ENCODE data around the gene GADD45G. TPM values are rescaled to one million over a fixed set of nuclear protein-coding genes. Genes with fewer than 3 reads are reported as not detected.

GADD45G gene
- total and polyA plus RNA-seq, 2 experiments from 2014 or later: 12.7 to 24.1 TPM

- H3K4me1 Mint-ChIP-seq: peaks cover 16% of the 10 kb centered on the region
- Histone ChIP-seq H3K27me3 (ENCODE audit: insufficient read depth) (no peaks in the 10 kb centered on the region), H3K4me3 (no peak overlapping the region), H4K20me1 (replicated peaks; ENCODE audit: insufficient read depth) (no peaks in the 10 kb centered on the region), H3K79me2 (replicated peaks; ENCODE audit: insufficient read depth) (no peaks in the 10 kb centered on the region), H3K9me2 (ENCODE audit: insufficient read depth) (no peaks in the 10 kb centered on the region), H3F3A (replicated peaks; ENCODE audit: low read depth) (no peaks in the 10 kb centered on the region), H3K36me3 (ENCODE audit: insufficient read depth) (no peaks in the 10 kb centered on the region), H3K4me1 (ENCODE audit: insufficient read depth) (0 out of 2 replicates have a peak, but pooled peaks cover 6% of the 10 kb centered on the region), H2AFZ (peak overlapping the region; percentile 23; the same call in 1 of the 2 replicates), H3K27ac (ENCODE audit: low read depth) (no peak overlapping the region), H3K4me2 (no peak overlapping the region)
- peaks cover 13% of the 10 kb centered on the region for H3K27me3 Mint-ChIP-seq (ENCODE audit: insufficient read depth, low read depth, poor library complexity)
- DNase-seq (ENCODE audit: low spot score) (no peak), ATAC-seq (no peak)
- TF ChIP-seq ZNF331 (CRISPR knock-in tag; IDR thresholded peaks at IDR 0.05; ENCODE audit: low read depth) (no peak), REST (IDR thresholded peaks at IDR 0.05; ENCODE audit: unreplicated experiment) (no peak), EZH2 (IDR thresholded peaks at IDR 0.05; ENCODE audit: low read depth, unreplicated experiment) (no peak), EZH2phosphoT487 (IDR thresholded peaks at IDR 0.05; ENCODE audit: unreplicated experiment) (no peak), JUNB (IDR thresholded peaks at IDR 0.05; ENCODE audit: unreplicated experiment) (no peak), STAT1 (IDR thresholded peaks at IDR 0.05; ENCODE audit: unreplicated experiment) (no peak), ZNF114 (CRISPR knock-in tag; IDR thresholded peaks at IDR 0.05) (no peak), CREB1 (CRISPR knock-in tag; IDR thresholded peaks at IDR 0.05; ENCODE audit: low read depth) (no peak), ZNF462 (CRISPR knock-in tag; IDR thresholded peaks at IDR 0.05) (no peak), NANOG (IDR thresholded peaks at IDR 0.05; ENCODE audit: borderline replicate concordance) (no peak), POLR2AphosphoS5 (IDR thresholded peaks at IDR 0.05; ENCODE audit: low read depth) (no peak)
- TF ChIP-seq, protein P1, sequence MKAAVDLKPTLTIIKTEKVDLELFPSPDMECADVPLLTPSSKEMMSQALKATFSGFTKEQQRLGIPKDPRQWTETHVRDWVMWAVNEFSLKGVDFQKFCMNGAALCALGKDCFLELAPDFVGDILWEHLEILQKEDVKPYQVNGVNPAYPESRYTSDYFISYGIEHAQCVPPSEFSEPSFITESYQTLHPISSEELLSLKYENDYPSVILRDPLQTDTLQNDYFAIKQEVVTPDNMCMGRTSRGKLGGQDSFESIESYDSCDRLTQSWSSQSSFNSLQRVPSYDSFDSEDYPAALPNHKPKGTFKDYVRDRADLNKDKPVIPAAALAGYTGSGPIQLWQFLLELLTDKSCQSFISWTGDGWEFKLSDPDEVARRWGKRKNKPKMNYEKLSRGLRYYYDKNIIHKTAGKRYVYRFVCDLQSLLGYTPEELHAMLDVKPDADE (IDR thresholded peaks at IDR 0.05): no peak
- TF ChIP-seq, protein P2, sequence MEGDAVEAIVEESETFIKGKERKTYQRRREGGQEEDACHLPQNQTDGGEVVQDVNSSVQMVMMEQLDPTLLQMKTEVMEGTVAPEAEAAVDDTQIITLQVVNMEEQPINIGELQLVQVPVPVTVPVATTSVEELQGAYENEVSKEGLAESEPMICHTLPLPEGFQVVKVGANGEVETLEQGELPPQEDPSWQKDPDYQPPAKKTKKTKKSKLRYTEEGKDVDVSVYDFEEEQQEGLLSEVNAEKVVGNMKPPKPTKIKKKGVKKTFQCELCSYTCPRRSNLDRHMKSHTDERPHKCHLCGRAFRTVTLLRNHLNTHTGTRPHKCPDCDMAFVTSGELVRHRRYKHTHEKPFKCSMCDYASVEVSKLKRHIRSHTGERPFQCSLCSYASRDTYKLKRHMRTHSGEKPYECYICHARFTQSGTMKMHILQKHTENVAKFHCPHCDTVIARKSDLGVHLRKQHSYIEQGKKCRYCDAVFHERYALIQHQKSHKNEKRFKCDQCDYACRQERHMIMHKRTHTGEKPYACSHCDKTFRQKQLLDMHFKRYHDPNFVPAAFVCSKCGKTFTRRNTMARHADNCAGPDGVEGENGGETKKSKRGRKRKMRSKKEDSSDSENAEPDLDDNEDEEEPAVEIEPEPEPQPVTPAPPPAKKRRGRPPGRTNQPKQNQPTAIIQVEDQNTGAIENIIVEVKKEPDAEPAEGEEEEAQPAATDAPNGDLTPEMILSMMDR (conservative IDR thresholded peaks at IDR 0.05; ENCODE audit: low read depth in 2 of 2): no peak
- H3K9me3 Mint-ChIP-seq: no peaks in the 10 kb centered on the region
- no peak overlapping the region for H3K4me3 Mint-ChIP-seq
- H3K27ac Mint-ChIP-seq: no peak overlapping the region
- H3K36me3 Mint-ChIP-seq (ENCODE audit: low read depth): no peaks in the 10 kb centered on the region
These were observed 13.3 kb upstream of the GADD45G start for GRCh38 chr9:89591274-89592212.
